Ovary (tissue), 3 donors: ENCODE data around the gene IL21R.

Experiments used
- CTCF ChIP-seq, 3 donors: fragments of 450-650 bp in 2 of 3; fragments of 200-600 bp in 1 of 3; IDR thresholded peaks; one replicate each; pipeline versions ENCODE4 v1.5.1 to v1.8.0; 2016 to 2022; ENCODE audit warnings: antibody characterized with exemption in 3 of 3, mild to moderate bottlenecking in 1 of 3
- EP300 ChIP-seq: sonication (generic); formaldehyde crosslinking; IDR thresholded peaks from one replicate; pipeline ENCODE4 v1.6.1; 2017; ENCODE audit warnings: antibody characterized with exemption
- POLR2A ChIP-seq: fragments of 450-650 bp; IDR thresholded peaks from one replicate; pipeline ENCODE4 v1.6.1; 2017; ENCODE audit warnings: antibody characterized with exemption, mild to moderate bottlenecking, moderate library complexity
- donor health status: DM: no; HTN: no; CAD: no.

- no peak for TF ChIP-seq EP300
- TF ChIP-seq CTCF (IDR thresholded peaks at IDR 0.05): no peak
- TF ChIP-seq POLR2A: no peak
Measured at GRCh38 chr16:27399969-27400368, 2.0 kb upstream of the IL21R start.
